SK-N-MC (cell line): ENCODE results near the gene VTA1.

Experiments
- EZH2 ChIP-seq: fragments of 200-600 bp; sonication (generic); IDR thresholded peaks from one replicate; pipeline ENCODE4 v1.6.1; 2017; ENCODE audit warnings: antibody characterized with exemption
- POLR2AphosphoS5 ChIP-seq: IDR thresholded peaks from 2 replicates; pipeline ENCODE4 v1.6.1; 2012; ENCODE audit warnings: mild to moderate bottlenecking, low read depth, low read length, borderline replicate concordance

DNA sequence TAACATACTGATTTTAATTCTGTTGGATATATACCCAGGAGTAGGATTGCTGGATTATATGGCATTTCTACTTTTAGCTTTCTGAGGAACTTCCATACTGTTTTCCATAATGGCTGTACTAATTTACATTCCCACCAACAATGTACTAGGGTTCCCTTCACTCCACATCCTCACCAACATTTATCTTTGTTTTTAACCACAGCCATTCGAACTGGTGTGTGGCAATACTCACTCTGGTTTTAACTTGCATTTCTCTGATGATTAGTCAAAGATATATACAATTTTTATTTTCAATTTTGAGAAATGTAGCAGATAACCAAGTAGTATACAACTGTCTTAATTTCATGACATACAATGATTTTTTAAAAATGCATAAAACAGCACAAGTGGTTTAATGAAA, 124.4 kb downstream of the VTA1 start:
- TF ChIP-seq EZH2: no peak
- no peak for TF ChIP-seq POLR2AphosphoS5
